ENCODE data around the gene RIPOR1. TPM values are rescaled to one million over a fixed set of nuclear protein-coding genes. Genes with fewer than 3 reads are reported as not detected.
A peak's percentile ranks its signal among the peaks of the same experiment; 100 is the strongest.

Gene RIPOR1
- polyA plus RNA-seq, 1 donor (not counting 4 experiments of a cell fraction or from before 2014, with no cell fraction given) = 5.3 TPM

DNA sequence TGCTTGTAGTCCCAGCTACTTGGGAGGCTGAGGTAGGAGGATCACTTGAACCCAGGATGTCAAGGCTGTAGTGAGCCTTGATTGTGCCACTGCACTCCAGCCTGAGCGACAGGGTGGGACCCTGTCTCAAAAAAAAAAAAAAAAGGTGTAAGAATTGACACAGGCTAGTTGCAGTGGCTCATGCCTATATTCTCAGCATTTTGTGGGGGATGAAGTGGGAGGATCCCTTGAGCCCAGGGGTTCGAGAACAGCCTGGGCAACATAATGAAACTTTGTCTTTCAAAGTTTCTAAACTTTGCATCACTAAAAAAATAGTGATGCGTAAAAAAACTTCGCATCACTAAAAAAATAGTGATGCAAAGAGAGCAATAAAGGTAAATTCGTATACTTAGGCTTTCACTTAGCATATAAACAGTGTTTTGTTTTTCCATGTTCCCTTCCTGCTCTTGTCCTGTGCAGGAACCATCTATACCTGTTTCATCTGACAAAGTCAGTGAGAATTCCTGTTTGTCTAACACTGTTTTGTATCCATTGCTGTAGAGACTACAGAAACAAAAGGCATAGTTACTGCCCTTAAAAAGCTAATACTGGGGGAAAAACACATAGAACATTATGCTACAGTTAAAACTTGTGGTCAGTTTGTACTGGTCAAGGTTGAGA, 65.8 kb downstream of the RIPOR1 start:
- H4K20me1 ChIP-seq (ENCODE audit: control insufficient read depth, extremely low read depth, insufficient read depth, low read length) = no peaks in the 10 kb centered on the region
- peaks cover 0 to 2% of the 10 kb centered on the region in 2 experiments for H3K36me3 ChIP-seq (ENCODE audit: control insufficient read depth in 2 of 2, extremely low read depth in 1 of 2, insufficient read depth in 2 of 2, low read length in 2 of 2)
- no peak overlapping the region for H2AFZ ChIP-seq (ENCODE audit: control insufficient read depth, low read length)
- peak overlapping the region; percentile 24 for H3K4me2 ChIP-seq (ENCODE audit: control insufficient read depth, extremely low read depth, insufficient read depth, low read depth, low read length)
- H3K9me3 ChIP-seq (ENCODE audit: control insufficient read depth, low read depth, low read length) = no peaks in the 10 kb centered on the region
- H3K4me1 ChIP-seq (ENCODE audit: control insufficient read depth, extremely low read depth, insufficient read depth, low read length) = peaks cover 14% of the 10 kb centered on the region
- dilution Hi-C loops (cut with MboI; ENCODE audit: extremely low pct_ligation_motif_present, low sequenced_read_pairs) = no loop called here
- peak overlapping the region; percentile 5 for H3K27ac ChIP-seq (ENCODE audit: control insufficient read depth, insufficient read depth, low read length)
- peak; percentile 13 for FAIRE-seq
- no peaks in the 10 kb centered on the region for H3K27me3 ChIP-seq (ENCODE audit: control insufficient read depth, extremely low read depth, insufficient read depth, low read length)
- TF ChIP-seq EZH2 (IDR thresholded peaks at IDR 0.05; ENCODE audit: low read length) = no peak
- TF ChIP-seq, protein P1, sequence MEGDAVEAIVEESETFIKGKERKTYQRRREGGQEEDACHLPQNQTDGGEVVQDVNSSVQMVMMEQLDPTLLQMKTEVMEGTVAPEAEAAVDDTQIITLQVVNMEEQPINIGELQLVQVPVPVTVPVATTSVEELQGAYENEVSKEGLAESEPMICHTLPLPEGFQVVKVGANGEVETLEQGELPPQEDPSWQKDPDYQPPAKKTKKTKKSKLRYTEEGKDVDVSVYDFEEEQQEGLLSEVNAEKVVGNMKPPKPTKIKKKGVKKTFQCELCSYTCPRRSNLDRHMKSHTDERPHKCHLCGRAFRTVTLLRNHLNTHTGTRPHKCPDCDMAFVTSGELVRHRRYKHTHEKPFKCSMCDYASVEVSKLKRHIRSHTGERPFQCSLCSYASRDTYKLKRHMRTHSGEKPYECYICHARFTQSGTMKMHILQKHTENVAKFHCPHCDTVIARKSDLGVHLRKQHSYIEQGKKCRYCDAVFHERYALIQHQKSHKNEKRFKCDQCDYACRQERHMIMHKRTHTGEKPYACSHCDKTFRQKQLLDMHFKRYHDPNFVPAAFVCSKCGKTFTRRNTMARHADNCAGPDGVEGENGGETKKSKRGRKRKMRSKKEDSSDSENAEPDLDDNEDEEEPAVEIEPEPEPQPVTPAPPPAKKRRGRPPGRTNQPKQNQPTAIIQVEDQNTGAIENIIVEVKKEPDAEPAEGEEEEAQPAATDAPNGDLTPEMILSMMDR (optimal IDR thresholded peaks at IDR 0.05 in 1 of 3, IDR thresholded peaks at IDR 0.05 in 1 of 3, conservative IDR thresholded peaks at IDR 0.05 in 1 of 3; ENCODE audit: extremely low read depth in 1 of 3, insufficient read depth in 2 of 3, low read length in 3 of 3) = no peak
- no peak for DNase-seq (ENCODE audit: low read depth, low spot score)
- H3K9ac ChIP-seq (ENCODE audit: control insufficient read depth, extremely low read depth, insufficient read depth, low read length) = no peak overlapping the region
- H3K79me2 ChIP-seq (ENCODE audit: control insufficient read depth, insufficient read depth, low read length) = peaks cover 61% of the 10 kb centered on the region
- no peak overlapping the region for H3K4me3 ChIP-seq (ENCODE audit: control insufficient read depth in 2 of 3, extremely low read depth in 1 of 3, insufficient read depth in 2 of 3, low read depth in 1 of 3, low read length in 3 of 3)
- no peaks in the 10 kb centered on the region for H3K9me1 ChIP-seq (ENCODE audit: control insufficient read depth, extremely low read depth, insufficient read depth, low read length)

DNA sequence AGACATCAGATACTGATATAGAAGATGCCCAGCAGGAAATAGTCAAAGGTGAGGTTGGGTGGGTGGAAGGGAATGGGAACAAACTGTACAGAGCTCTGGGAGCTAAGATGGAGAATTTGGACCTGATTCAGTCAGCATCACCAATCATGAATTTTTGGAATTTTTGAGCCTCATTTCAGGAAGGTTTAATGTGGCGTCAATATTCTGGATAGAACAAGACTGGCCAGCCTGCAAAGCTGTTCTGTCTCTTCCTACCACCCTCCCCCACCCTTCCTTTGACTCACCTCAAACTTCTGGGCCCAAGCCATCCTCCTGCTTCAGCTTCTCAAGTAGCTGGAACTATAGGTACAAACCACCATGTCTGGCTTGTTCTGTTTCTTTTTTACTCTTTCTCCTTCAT, 66.3 kb downstream of the RIPOR1 start:
- dilution Hi-C loops (cut with MboI; ENCODE audit: extremely low pct_ligation_motif_present, low sequenced_read_pairs) = no loop called here
- Histone ChIP-seq H3K79me2 (ENCODE audit: control insufficient read depth, insufficient read depth, low read length) (peaks cover 60% of the 10 kb centered on the region), H3K4me2 (ENCODE audit: control insufficient read depth, extremely low read depth, insufficient read depth, low read depth, low read length) (peak overlapping the region; percentile 24), H3K9me1 (ENCODE audit: control insufficient read depth, extremely low read depth, insufficient read depth, low read length) (no peaks in the 10 kb centered on the region), H3K4me1 (ENCODE audit: control insufficient read depth, extremely low read depth, insufficient read depth, low read length) (peaks cover 14% of the 10 kb centered on the region), H4K20me1 (ENCODE audit: control insufficient read depth, extremely low read depth, insufficient read depth, low read length) (no peaks in the 10 kb centered on the region), H3K36me3 (ENCODE audit: control insufficient read depth in 2 of 2, extremely low read depth in 1 of 2, insufficient read depth in 2 of 2, low read length in 2 of 2) (peaks cover 0 to 2% of the 10 kb centered on the region in 2 experiments), H3K27me3 (ENCODE audit: control insufficient read depth, extremely low read depth, insufficient read depth, low read length) (no peaks in the 10 kb centered on the region), H3K9ac (ENCODE audit: control insufficient read depth, extremely low read depth, insufficient read depth, low read length) (no peak overlapping the region), H3K4me3 (ENCODE audit: control insufficient read depth in 2 of 3, extremely low read depth in 1 of 3, insufficient read depth in 2 of 3, low read depth in 1 of 3, low read length in 3 of 3) (no peak overlapping the region), H3K9me3 (ENCODE audit: control insufficient read depth, low read depth, low read length) (no peaks in the 10 kb centered on the region), H2AFZ (ENCODE audit: control insufficient read depth, low read length) (no peak overlapping the region), H3K27ac (ENCODE audit: control insufficient read depth, insufficient read depth, low read length) (peak overlapping the region; percentile 5)
- FAIRE-seq (peak; percentile 85), DNase-seq (ENCODE audit: low read depth, low spot score) (no peak)
- TF ChIP-seq, protein P1 (optimal IDR thresholded peaks at IDR 0.05 in 1 of 3, IDR thresholded peaks at IDR 0.05 in 1 of 3, conservative IDR thresholded peaks at IDR 0.05 in 1 of 3; ENCODE audit: extremely low read depth in 1 of 3, insufficient read depth in 2 of 3, low read length in 3 of 3) = no peak
- TF ChIP-seq EZH2 (IDR thresholded peaks at IDR 0.05; ENCODE audit: low read length) = no peak

Small RNAs within 50 kb of the gene (small RNA-seq; reads per million reads assigned to genes)
- gene AC027682.3 (ENCODE audit: insufficient read length in 3 of 3, low read depth in 3 of 3, low replicate concordance in 1 of 3) = 0 reads per million in 3 experiments

Other genes starting within 250 kb of the RIPOR1 start
- gene PLEKHG4, start 249.3 kb upstream of the RIPOR1 start, polyA plus RNA-seq = 0.80 to 4.3 TPM (median 1.3 TPM) in 3 replicates
- gene KCTD19, start 202.1 kb upstream of the RIPOR1 start, polyA plus RNA-seq = not detected in 3 replicates
- gene LRRC36, start 202.0 kb upstream of the RIPOR1 start, polyA plus RNA-seq = not detected in 3 replicates
- gene TPPP3, start 135.3 kb upstream of the RIPOR1 start, polyA plus RNA-seq = 0.37 to 0.96 TPM in 2 of 3 replicates, not detected in the other
- gene ZDHHC1, start 112.4 kb upstream of the RIPOR1 start, polyA plus RNA-seq = 1.1 to 3.2 TPM (median 1.8 TPM) in 3 replicates
- 0.59 to 2.4 TPM (median 0.93 TPM) in 3 replicates for gene HSD11B2, start 97.7 kb upstream of the RIPOR1 start, polyA plus RNA-seq
- 97.1 to 199 TPM (median 117 TPM) in 3 replicates for gene ATP6V0D1, start 47.7 kb upstream of the RIPOR1 start, polyA plus RNA-seq
- gene AGRP, start 45.3 kb upstream of the RIPOR1 start, polyA plus RNA-seq = not detected in 3 replicates
- gene CTCF, start 33.7 kb downstream of the RIPOR1 start, polyA plus RNA-seq = 15.2 to 31.7 TPM (median 21.4 TPM) in 3 replicates
- 0.06 to 0.12 TPM in 2 of 3 replicates, not detected in the other for gene CARMIL2, start 116.3 kb downstream of the RIPOR1 start, polyA plus RNA-seq
- 12.9 to 16.7 TPM (median 13.2 TPM) in 3 replicates for gene ACD, start 131.4 kb downstream of the RIPOR1 start, polyA plus RNA-seq
- gene PARD6A, start 132.1 kb downstream of the RIPOR1 start, polyA plus RNA-seq = 0.05 to 0.23 TPM (median 0.20 TPM) in 3 replicates
- 4.3 to 4.6 TPM (median 4.4 TPM) in 3 replicates for gene ENKD1, start 137.9 kb downstream of the RIPOR1 start, polyA plus RNA-seq
- gene C16orf86, start 138.0 kb downstream of the RIPOR1 start, polyA plus RNA-seq = 0.10 to 0.24 TPM (median 0.17 TPM) in 3 replicates
- gene GFOD2, start 190.5 kb downstream of the RIPOR1 start, polyA plus RNA-seq = 13.2 to 19.3 TPM (median 13.8 TPM) in 3 replicates